IPS-20b (cell line): ENCODE data around the gene TELO2.

Experiments used
- H3K27ac ChIP-seq: one replicate; pipeline ENCODE4 v1.5.1; 2013; ENCODE audit warnings: low read length
- H3K27me3 ChIP-seq: 2 replicates; pipeline ENCODE4 v1.6.1; 2013; ENCODE audit warnings: mild to moderate bottlenecking, low read length, inconsistent platforms; ENCODE audit not compliant: insufficient read depth
- H3K36me3 ChIP-seq: 2 replicates; pipeline ENCODE4 v1.6.1; 2013; ENCODE audit warnings: low read depth, mild to moderate bottlenecking, inconsistent platforms, low read length, moderate library complexity; ENCODE audit not compliant: insufficient read depth
- H3K4me1 ChIP-seq: 2 replicates; pipeline ENCODE4 v1.6.1; 2013; ENCODE audit warnings: mild to moderate bottlenecking, control low read depth, inconsistent platforms, low read length, moderate library complexity; ENCODE audit not compliant: insufficient read depth
- H3K4me3 ChIP-seq: 2 replicates; pipeline ENCODE4 v1.5.1; 2013; ENCODE audit warnings: mild to moderate bottlenecking, low read length, inconsistent platforms
- H3K9ac ChIP-seq: 2 replicates; pipeline ENCODE4 v1.6.1; 2013; ENCODE audit warnings: low read depth, mild to moderate bottlenecking, inconsistent platforms, low read length, moderate library complexity
- H3K9me3 ChIP-seq: 2 replicates; pipeline ENCODE4 v1.6.1; 2013; ENCODE audit warnings: mild to moderate bottlenecking, low read depth, low read length, inconsistent platforms; ENCODE audit not compliant: insufficient read depth

TELO2 gene

DNA sequence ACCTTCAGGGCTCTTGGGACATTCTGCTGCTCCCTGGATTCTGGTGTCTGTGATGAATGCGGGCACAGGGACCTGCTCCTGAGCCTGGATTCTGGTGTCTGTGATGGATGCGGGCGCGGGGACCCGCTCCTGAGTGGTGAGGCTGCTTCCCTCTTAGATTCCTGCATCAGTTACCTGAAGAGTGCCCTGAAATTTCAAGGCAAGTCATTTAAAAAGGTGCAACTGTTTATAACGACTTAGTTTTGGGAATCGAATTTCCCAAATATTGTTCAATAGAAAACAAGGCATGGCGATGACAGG, 47.3 kb downstream of the TELO2 start:
- Histone ChIP-seq H3K27ac (no peak overlapping the region), H3K4me1 (no peaks in the 10 kb centered on the region), H3K27me3 (no peaks in the 10 kb centered on the region), H3K9ac (no peak overlapping the region), H3K4me3 (no peak overlapping the region), H3K36me3 (no peaks in the 10 kb centered on the region), H3K9me3 (no peaks in the 10 kb centered on the region)

DNA sequence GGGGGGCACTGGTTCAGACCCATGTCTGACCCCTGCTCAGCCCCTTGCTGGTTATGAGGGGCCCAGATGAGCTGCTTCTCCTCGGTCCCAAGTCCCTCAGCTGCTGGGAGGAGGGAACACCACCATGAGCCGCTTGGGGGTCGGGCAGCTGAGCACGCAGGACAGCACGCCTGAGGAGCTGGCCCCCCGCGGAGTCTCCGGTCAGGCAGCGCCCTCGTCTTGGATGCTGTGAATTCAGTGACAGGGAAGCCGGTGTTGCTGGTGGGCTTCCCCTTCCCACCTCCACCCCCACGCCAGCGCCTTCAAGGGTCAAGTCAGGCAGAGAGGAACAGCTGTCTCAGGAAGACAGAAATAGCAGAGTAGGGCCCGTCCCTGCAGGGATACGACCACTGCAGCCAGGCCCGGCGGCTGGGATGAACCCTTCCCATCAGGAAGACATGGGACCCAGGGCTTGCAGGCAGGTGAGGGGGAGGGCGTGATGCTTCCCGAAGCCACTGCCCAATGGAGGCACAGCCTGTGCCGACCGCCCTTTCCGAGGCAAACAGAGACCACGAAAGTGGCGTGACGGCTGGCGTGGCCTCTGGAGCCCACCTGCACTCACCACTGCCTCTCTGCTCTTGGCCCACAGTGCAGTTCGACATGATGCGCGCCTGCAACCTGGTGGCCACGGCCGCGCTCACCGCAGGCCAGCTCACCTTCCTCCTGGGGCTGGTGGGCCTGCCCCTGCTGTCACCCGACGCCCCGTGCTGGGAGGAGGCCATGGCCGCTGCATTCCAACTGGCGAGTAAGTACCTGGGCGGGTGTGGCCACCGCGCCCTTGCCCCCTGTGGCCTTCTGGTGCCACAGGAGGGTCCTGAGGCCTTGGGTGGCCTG, 48.4 kb downstream of the TELO2 start:
- Histone ChIP-seq H3K27ac (no peak overlapping the region), H3K9ac (no peak overlapping the region), H3K4me1 (no peaks in the 10 kb centered on the region), H3K9me3 (no peaks in the 10 kb centered on the region), H3K36me3 (no peaks in the 10 kb centered on the region), H3K27me3 (no peaks in the 10 kb centered on the region), H3K4me3 (no peak overlapping the region)

DNA sequence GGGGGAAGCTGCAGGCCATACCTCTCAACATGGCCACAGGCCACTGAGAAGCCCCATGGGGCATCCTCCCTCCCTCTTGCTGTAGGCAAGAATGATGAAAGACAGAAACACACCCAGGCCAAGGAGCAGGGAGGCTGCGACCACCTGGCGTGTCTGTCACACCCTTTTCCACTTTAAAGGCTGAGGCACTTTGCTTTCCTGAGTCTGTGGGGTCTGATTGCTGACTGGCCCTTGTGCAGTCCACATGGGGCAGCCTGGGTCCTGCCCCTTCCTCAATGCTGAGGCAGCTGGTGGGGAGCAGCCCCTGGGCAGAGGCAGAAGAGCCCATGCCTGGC, 49.0 kb downstream of the TELO2 start:
- Histone ChIP-seq H3K9me3 (no peaks in the 10 kb centered on the region), H3K27me3 (no peaks in the 10 kb centered on the region), H3K36me3 (no peaks in the 10 kb centered on the region), H3K4me1 (no peaks in the 10 kb centered on the region), H3K27ac (no peak overlapping the region), H3K9ac (no peak overlapping the region), H3K4me3 (no peak overlapping the region)

DNA sequence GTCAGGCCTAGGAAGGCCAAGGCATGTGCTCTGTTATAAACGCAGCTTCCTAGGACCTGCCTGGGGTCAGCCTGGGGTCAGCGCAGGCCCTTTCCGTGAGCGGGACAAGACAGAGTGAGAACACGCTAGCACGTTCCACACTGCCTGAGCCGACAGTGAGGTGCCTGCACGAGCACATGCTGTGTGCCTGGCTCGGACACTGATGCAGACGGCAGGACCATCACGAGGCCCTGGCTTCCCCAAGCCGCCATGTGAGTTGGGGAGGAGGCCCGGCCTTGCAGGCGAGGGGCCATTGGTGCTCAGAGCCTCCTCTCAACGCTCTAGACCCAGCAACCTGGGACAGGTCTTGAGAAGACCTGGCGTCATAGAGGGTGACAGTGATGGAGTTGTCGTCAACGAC, 49.4 kb downstream of the TELO2 start:
- Histone ChIP-seq H3K27me3 (no peaks in the 10 kb centered on the region), H3K9ac (no peak overlapping the region), H3K27ac (no peak overlapping the region), H3K36me3 (no peaks in the 10 kb centered on the region), H3K4me1 (no peaks in the 10 kb centered on the region), H3K9me3 (no peaks in the 10 kb centered on the region), H3K4me3 (no peak overlapping the region)

DNA sequence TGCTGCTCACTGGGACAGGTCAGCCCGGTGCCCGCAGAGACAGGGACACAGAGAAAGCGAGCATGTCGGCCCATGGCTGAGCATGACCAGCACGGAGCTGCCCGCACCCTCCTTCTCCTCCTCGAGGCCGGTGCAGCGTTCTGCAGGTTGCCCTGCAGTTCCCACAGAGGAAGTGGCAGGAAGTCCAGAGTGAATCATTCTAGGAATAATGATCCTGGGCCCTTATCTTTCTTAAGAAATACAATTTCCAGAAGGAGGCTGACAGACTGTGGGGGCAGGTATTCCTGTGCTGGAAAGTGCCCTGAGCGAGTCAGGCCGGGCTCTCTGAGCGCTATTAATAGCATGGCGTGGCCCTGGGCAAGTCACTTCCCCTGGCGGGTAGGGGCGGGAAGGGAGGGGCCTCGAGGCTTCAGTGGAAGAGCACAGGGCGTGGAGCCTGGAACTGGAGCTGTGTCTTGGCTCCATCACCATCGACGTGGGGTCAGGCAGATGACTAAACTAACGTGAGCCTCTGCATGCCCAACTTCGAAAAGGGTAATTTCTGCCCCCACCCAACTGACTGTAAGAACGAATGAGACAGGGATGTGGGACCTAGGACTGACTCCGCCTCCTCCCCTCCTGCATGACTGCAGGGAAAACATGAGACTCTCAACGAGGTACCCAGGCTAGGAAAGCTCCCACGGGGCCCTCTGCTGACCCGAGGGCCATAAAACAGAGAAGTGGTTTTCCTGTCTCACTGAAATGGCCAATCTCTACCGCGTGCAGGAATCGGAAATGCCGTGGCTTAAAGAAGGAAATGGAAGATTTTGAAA, 50.1 kb downstream of the TELO2 start:
- no peaks in the 10 kb centered on the region for H3K27me3 ChIP-seq
- no peak overlapping the region for H3K9ac ChIP-seq
- no peak overlapping the region for H3K4me3 ChIP-seq
- H3K27ac ChIP-seq: no peak overlapping the region
- H3K9me3 ChIP-seq: no peaks in the 10 kb centered on the region
- H3K36me3 ChIP-seq: no peaks in the 10 kb centered on the region
- H3K4me1 ChIP-seq: no peaks in the 10 kb centered on the region

DNA sequence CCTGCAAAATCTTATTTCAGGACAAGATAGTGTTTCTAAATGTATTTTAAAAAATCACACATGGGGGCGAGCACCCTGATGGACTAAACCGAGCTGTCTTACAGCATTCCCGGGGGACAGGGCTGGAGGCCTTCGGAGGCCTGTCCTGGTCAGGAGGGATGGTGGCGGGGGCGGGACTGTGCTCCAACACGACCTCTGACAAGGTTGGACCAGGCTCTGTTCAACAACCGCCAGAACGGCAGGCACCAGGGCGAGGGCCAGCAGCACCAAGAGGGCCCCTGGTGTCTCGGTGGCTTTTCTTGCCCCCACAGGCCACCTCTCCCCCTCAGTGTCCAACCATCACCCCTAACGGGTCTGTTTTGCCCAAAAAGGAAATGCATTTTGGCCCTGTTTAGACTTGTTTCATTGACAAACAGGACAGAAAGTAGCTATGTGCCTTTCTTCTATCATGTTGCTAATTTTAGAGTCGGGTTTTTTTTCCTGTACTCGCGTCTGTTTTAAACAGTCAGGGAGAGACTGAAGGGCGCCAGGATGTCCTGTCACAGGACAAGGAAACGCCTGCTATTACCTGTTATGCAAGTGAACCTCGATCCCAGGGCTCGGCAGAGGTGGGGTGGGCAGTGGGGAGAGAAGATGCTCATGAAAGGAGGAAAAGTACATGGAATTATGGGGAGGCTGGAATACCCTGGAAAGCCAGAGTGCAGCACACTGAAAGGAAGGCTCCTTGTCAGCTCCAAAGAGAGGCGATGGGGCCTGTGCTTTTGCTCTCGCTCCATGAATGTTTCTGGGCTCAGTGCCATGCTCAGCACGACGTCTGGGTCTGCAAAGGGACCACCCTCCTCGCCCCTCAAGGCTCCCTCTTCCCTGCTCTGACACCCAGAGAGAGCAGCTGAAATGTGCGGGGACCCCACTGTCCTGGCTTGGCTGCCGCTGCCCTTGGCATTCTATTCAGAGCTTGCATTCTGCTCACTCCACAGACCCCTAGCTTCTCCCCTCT, 52.2 kb downstream of the TELO2 start:
- Histone ChIP-seq H3K9me3 (no peaks in the 10 kb centered on the region), H3K27me3 (no peaks in the 10 kb centered on the region), H3K9ac (no peak overlapping the region), H3K4me3 (no peak overlapping the region), H3K36me3 (no peaks in the 10 kb centered on the region), H3K4me1 (no peaks in the 10 kb centered on the region), H3K27ac (no peak overlapping the region)

DNA sequence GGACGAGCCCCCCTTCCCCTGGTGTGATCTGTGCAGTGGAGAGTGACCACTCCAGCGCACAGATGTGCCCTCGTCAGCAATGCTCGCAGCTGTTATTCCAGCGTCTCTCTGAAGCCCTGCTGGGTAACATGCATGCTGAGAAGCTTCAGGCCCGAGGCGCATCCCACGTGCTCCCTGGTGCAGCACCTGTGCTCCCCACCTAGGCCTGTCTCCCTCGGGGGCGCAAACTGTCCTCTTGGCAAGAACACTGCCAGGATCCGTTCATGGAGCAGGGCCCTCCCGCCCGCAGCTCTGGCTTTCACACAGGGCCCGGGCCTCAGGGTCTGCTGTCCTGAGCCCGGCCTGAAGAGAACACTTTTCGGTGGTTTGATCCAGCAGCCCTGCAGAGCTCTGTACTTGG, 53.3 kb downstream of the TELO2 start:
- Histone ChIP-seq H3K36me3 (no peaks in the 10 kb centered on the region), H3K4me1 (no peaks in the 10 kb centered on the region), H3K9me3 (no peaks in the 10 kb centered on the region), H3K9ac (no peak overlapping the region), H3K4me3 (no peak overlapping the region), H3K27ac (no peak overlapping the region), H3K27me3 (no peaks in the 10 kb centered on the region)

DNA sequence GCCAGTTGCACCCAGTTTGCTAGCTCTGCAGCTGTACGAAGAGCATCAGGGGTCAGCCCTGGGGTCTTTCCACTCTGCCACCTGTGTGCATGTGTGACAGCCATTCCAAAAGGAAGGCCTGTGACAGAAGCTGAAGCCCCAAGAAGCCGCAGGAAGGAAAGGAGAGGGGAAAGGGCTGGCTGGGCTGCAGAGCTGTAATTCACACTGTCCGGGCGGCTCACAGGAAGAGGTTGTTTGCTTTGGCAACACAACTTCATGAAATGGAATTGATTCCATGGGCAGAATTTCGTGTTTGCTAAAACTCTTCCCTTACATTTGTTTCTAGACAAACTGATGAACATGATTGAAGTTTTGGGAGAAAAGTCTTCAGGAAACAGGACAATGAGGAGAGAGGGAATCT, 55.1 kb downstream of the TELO2 start:
- no peak overlapping the region for H3K4me3 ChIP-seq
- H3K27me3 ChIP-seq: no peaks in the 10 kb centered on the region
- H3K27ac ChIP-seq: no peak overlapping the region
- H3K36me3 ChIP-seq: no peaks in the 10 kb centered on the region
- H3K4me1 ChIP-seq: no peaks in the 10 kb centered on the region
- no peak overlapping the region for H3K9ac ChIP-seq
- H3K9me3 ChIP-seq: no peaks in the 10 kb centered on the region

DNA sequence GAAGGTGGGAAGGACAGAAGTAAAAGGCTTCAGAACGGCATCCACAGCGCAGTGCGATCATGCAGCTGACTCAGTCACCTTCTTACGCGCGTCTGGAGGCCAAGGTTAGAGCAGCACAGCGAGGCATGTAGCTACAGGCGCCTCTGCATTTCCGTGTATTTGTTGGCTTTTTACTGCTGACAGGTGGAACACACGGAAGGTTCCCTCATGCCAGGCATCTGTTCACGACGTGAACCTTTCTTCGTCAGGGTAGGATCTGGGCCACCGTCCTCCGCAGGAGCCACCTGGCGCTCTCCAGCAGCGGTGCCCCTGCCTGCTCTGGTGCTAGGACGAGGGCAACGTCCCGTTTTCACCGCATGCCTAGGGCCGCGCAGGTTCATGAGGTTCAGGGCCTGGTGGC, 55.6 kb downstream of the TELO2 start:
- Histone ChIP-seq H3K36me3 (no peaks in the 10 kb centered on the region), H3K27ac (no peak overlapping the region), H3K27me3 (no peaks in the 10 kb centered on the region), H3K4me1 (no peaks in the 10 kb centered on the region), H3K9ac (no peak overlapping the region), H3K9me3 (no peaks in the 10 kb centered on the region), H3K4me3 (no peak overlapping the region)

DNA sequence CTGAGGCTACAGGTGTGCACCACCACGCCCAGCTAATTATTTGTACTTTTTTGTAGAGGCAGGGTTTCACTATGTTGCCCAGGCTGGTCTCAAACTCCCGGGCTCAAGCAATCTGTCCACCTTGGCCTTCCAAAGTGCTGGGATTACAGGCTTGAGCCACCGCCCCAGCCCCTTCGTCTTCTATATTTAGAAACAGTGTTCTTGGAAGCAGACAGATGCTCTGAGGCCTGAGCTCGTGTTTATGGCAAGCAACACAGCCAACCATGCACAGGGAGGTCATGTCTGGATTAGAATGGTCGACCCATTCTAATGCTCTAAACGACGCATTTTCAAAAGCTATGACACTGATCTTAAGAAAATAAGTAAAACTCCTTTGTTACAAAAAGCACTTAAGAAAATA, 56.9 kb downstream of the TELO2 start:
- H3K4me3 ChIP-seq: no peak overlapping the region
- H3K4me1 ChIP-seq: no peaks in the 10 kb centered on the region
- H3K36me3 ChIP-seq: no peaks in the 10 kb centered on the region
- H3K27ac ChIP-seq: no peak overlapping the region
- H3K27me3 ChIP-seq: no peaks in the 10 kb centered on the region
- H3K9me3 ChIP-seq: no peaks in the 10 kb centered on the region
- no peak overlapping the region for H3K9ac ChIP-seq

DNA sequence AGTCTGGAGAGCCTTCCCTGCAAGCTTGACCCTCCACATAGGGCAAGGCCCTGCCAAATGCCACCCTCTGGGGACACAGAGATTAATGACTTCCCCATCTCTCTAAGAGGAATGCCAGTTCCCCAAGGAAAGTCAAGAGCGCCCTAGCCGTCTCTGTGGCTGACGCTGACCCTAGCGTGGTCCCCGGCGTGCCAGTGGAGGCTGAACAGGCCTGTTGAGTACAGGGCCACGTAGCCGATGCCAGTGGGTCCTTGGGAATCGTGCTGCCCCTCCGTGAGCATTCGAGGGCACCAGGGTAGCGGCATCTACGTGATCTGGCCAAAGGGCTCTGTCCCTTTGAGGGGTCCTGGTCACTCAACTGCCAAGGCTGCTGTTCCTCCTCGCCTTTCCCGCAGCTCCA, 57.5 kb downstream of the TELO2 start:
- H3K27ac ChIP-seq: no peak overlapping the region
- H3K9me3 ChIP-seq: no peaks in the 10 kb centered on the region
- no peaks in the 10 kb centered on the region for H3K4me1 ChIP-seq
- no peaks in the 10 kb centered on the region for H3K27me3 ChIP-seq
- no peaks in the 10 kb centered on the region for H3K36me3 ChIP-seq
- no peak overlapping the region for H3K9ac ChIP-seq
- H3K4me3 ChIP-seq: no peak overlapping the region
